GM12878 (cell line): ENCODE results near the gene CCDC159. TPM values are rescaled to one million over a fixed set of nuclear protein-coding genes. Genes with fewer than 3 reads are reported as not detected.

ENCODE experiments used
- BRCA1 ChIP-seq: IDR thresholded peaks from 2 replicates; pipeline ENCODE4 v1.6.1; 2011; ENCODE audit warnings: low read depth, low read length, improper control_type of control experiment
- CREM ChIP-seq: IDR thresholded peaks from 2 replicates; pipeline ENCODE4 v1.6.1; 2014; ENCODE audit warnings: antibody characterized with exemption, low read depth
- DPF2 ChIP-seq: fragments of 450-650 bp; IDR thresholded peaks from 2 replicates; pipeline ENCODE4 v1.6.1; 2017; ENCODE audit warnings: mild to moderate bottlenecking
- ETV6 ChIP-seq, 2 experiments: fragments of 450-650 bp in 1 of 2; IDR thresholded peaks in 1 of 2; conservative IDR thresholded peaks in 1 of 2; 2 replicates each; pipeline ENCODE4 v1.6.1; 2014; ENCODE audit warnings: antibody characterized with exemption in 1 of 2, borderline replicate concordance in 1 of 2, low read depth in 1 of 2, mild to moderate bottlenecking in 1 of 2, moderate library complexity in 1 of 2
- GABPA ChIP-seq: IDR thresholded peaks from 2 replicates; pipeline ENCODE4 v1.6.1; 2014; ENCODE audit warnings: antibody characterized with exemption, low read depth, mild to moderate bottlenecking, inconsistent platforms
- JUNB ChIP-seq: IDR thresholded peaks from 2 replicates; pipeline ENCODE4 v1.6.1; 2016; ENCODE audit warnings: antibody characterized with exemption, mild to moderate bottlenecking
- KLF5 ChIP-seq: fragments of 450-650 bp; IDR thresholded peaks from 2 replicates; pipeline ENCODE4 v1.6.1; 2014; ENCODE audit warnings: mild to moderate bottlenecking; ENCODE audit not compliant: partially characterized antibody
- NBN ChIP-seq: fragments of 450-650 bp; IDR thresholded peaks from 2 replicates; pipeline ENCODE4 v1.6.1; 2016
- NFYA ChIP-seq: IDR thresholded peaks from 2 replicates; pipeline ENCODE4 v1.6.1; 2011; ENCODE audit warnings: low read depth, mild to moderate bottlenecking, low read length, improper control_type of control experiment, borderline replicate concordance
- NR2C1 ChIP-seq: fragments of 450-650 bp; IDR thresholded peaks from 2 replicates; pipeline ENCODE4 v1.6.1; 2017; ENCODE audit warnings: antibody characterized with exemption, mild to moderate bottlenecking, moderate library complexity
- NR2C2 ChIP-seq: IDR thresholded peaks from 2 replicates; pipeline ENCODE4 v1.6.1; 2011; ENCODE audit warnings: borderline replicate concordance, low read depth; ENCODE audit not compliant: control insufficient read depth, insufficient read length
- NRF1 ChIP-seq: conservative IDR thresholded peaks from 2 replicates; pipeline ENCODE4 v1.6.1; 2011; ENCODE audit warnings: mild to moderate bottlenecking, low read depth, low read length, improper control_type of control experiment
- SMAD1 ChIP-seq: fragments of 450-650 bp; IDR thresholded peaks from 2 replicates; pipeline ENCODE4 v1.6.1; 2018; ENCODE audit warnings: mild to moderate bottlenecking, low read depth; ENCODE audit not compliant: partially characterized antibody
- STAT1 ChIP-seq: fragments of 450-650 bp; conservative IDR thresholded peaks from 2 replicates; pipeline ENCODE4 v1.6.1; 2014; ENCODE audit warnings: antibody characterized with exemption, mild to moderate bottlenecking
- SUPT20H ChIP-seq: IDR thresholded peaks from 2 replicates; pipeline ENCODE4 v1.6.1; 2011; ENCODE audit warnings: low read depth, mild to moderate bottlenecking, low read length, moderate library complexity, borderline replicate concordance; ENCODE audit not compliant: control insufficient read depth
- TCF3 ChIP-seq: IDR thresholded peaks from 2 replicates; pipeline ENCODE4 v1.6.1; 2012; ENCODE audit warnings: low read depth, mild to moderate bottlenecking, low read length, borderline replicate concordance; ENCODE audit not compliant: insufficient read depth
- polyA plus RNA-seq, 11 experiments: library from polyadenylated mRNA; depleted of rRNA in 4 of 11; unstranded in 6 of 11; stranded (reverse) in 5 of 11; fragments of >200 nt; fragmentation: Nextera tagmentation in 4 of 11; fragmentation: Illumina TruSeq in 1 of 11; extraction: Ambion mirVana in 4 of 11; extraction: Trizol in 1 of 11; gene quantifications; 1 replicate in 1 of 11; 2 replicates in 10 of 11; pipeline versions ENCODE4 v1.2.1 to v1.2.3, GENCODE V29; 2011 to 2016; ENCODE audit warnings: inconsistent platforms in 2 of 11, missing spikeins in 2 of 11, low read depth in 1 of 11
- total RNA-seq, 4 experiments: library from RNA; depleted of rRNA in 3 of 4; stranded (reverse); fragments of >200 nt in 3 of 4; fragmentation: Illumina TruSeq in 1 of 4; extraction: Trizol in 1 of 4; gene quantifications; 2 replicates each; pipeline versions ENCODE4 v1.2.1 to v1.2.3, GENCODE V29; 2013 to 2021
- TF ChIP-seq, protein P1 (sequence below): fragments of 450-650 bp; conservative IDR thresholded peaks from 2 replicates; pipeline ENCODE4 v1.6.1; 2017; ENCODE audit warnings: mild to moderate bottlenecking, moderate library complexity
- TF ChIP-seq, protein P2 (sequence below): fragments of 450-650 bp; IDR thresholded peaks from 2 replicates; pipeline ENCODE4 v1.6.1; 2017; ENCODE audit warnings: low read depth, mild to moderate bottlenecking, moderate library complexity
- TF ChIP-seq, protein P3 (sequence below): fragments of 150-350 bp; IDR thresholded peaks from 2 replicates; pipeline ENCODE4 v1.6.1; 2014; ENCODE audit warnings: mild to moderate bottlenecking, low read depth, low read length
- TF ChIP-seq, protein P4 (sequence below): IDR thresholded peaks from 2 replicates; pipeline ENCODE4 v1.6.1; 2012; ENCODE audit warnings: low read depth, low read length, improper control_type of control experiment
- TF ChIP-seq, protein P5 (sequence below): IDR thresholded peaks from 2 replicates; pipeline ENCODE4 v1.6.1; 2011; ENCODE audit warnings: borderline replicate concordance, low read depth, mild to moderate bottlenecking, moderate library complexity, mixed read lengths, low read length; ENCODE audit not compliant: insufficient read depth; ENCODE audit errors: extremely low read length

The CCDC159 gene
- total and polyA plus RNA-seq, 10 of the 15 experiments (the other 5 are each of a cell fraction or from before 2014, with no cell fraction given): 0.61 to 14.7 (median 10.1) TPM

DNA sequence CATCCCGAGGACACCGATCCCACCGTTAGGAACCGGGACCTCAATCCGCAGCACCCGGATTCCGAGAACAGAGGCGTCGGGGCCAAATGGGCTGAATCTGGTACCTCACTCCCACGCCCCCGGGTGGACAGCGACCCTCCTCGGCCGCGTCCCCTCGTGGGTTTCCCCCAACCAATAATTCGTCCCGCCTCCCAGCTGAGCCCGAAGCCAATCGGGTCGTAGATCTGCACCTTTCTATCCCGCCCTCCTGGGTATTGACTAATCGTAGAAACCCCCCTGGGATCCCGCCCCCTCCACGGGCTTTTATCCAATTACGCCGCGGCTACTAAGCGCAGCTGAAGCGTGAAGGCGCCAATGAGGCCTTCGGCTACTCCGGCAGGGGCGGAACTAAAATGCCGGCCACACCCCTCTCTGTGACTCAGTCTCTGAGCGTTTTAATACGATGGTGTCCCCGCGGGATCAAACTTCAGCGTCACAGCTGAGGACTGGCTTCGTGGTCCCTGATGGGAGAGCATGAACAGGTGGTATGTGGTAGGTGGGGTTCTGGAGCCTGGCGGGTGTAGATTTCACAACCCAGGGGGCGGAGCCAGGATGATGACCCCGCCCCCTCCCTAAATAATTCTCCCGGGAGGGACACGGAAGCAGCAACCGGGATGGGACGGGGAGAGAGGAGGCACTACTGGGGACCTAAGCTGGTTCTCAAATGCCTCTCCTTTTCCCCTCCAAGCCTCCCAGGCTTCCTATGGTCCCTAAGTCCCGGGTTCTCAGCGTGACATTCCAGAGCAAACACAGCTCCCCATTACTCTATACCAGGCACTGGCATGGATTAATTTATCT lies at the start of gene CCDC159, which contains the start of gene TMEM205 (continued):
- TF ChIP-seq, protein P1, sequence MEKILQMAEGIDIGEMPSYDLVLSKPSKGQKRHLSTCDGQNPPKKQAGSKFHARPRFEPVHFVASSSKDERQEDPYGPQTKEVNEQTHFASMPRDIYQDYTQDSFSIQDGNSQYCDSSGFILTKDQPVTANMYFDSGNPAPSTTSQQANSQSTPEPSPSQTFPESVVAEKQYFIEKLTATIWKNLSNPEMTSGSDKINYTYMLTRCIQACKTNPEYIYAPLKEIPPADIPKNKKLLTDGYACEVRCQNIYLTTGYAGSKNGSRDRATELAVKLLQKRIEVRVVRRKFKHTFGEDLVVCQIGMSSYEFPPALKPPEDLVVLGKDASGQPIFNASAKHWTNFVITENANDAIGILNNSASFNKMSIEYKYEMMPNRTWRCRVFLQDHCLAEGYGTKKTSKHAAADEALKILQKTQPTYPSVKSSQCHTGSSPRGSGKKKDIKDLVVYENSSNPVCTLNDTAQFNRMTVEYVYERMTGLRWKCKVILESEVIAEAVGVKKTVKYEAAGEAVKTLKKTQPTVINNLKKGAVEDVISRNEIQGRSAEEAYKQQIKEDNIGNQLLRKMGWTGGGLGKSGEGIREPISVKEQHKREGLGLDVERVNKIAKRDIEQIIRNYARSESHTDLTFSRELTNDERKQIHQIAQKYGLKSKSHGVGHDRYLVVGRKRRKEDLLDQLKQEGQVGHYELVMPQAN: no peak; the same call in 1 of the 2 replicates
- TF ChIP-seq TCF3 (0 out of 2 replicates have a peak, but pooled peaks have one; percentile 56), CREM (peak; percentile 92), SUPT20H (no peak), NR2C1 (no peak), BRCA1 (no peak), NR2C2 (no peak), SMAD1 (no peak), KLF5 (peak; percentile 50), STAT1 (no peak), ETV6 (conservative IDR thresholded peaks at IDR 0.05 in 1 of 2, IDR thresholded peaks at IDR 0.05 in 1 of 2; ENCODE audit: borderline replicate concordance in 1 of 2, low read depth in 1 of 2) (no peak), DPF2 (peak; percentile 13; the same call in 1 of the 2 replicates), NFYA (peak; percentile 12; the same call in 1 of the 2 replicates), GABPA (no peak), NRF1 (no peak), NBN (peak; percentile 29; the same call in 1 of the 2 replicates), JUNB (peak; percentile 28; the same call in 1 of the 2 replicates)
- TF ChIP-seq, protein P2, sequence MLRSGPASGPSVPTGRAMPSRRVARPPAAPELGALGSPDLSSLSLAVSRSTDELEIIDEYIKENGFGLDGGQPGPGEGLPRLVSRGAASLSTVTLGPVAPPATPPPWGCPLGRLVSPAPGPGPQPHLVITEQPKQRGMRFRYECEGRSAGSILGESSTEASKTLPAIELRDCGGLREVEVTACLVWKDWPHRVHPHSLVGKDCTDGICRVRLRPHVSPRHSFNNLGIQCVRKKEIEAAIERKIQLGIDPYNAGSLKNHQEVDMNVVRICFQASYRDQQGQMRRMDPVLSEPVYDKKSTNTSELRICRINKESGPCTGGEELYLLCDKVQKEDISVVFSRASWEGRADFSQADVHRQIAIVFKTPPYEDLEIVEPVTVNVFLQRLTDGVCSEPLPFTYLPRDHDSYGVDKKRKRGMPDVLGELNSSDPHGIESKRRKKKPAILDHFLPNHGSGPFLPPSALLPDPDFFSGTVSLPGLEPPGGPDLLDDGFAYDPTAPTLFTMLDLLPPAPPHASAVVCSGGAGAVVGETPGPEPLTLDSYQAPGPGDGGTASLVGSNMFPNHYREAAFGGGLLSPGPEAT: peak; percentile 44; the same call in 1 of the 2 replicates
- TF ChIP-seq, protein P3, sequence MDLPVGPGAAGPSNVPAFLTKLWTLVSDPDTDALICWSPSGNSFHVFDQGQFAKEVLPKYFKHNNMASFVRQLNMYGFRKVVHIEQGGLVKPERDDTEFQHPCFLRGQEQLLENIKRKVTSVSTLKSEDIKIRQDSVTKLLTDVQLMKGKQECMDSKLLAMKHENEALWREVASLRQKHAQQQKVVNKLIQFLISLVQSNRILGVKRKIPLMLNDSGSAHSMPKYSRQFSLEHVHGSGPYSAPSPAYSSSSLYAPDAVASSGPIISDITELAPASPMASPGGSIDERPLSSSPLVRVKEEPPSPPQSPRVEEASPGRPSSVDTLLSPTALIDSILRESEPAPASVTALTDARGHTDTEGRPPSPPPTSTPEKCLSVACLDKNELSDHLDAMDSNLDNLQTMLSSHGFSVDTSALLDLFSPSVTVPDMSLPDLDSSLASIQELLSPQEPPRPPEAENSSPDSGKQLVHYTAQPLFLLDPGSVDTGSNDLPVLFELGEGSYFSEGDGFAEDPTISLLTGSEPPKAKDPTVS: no peak
- TF ChIP-seq, protein P4, sequence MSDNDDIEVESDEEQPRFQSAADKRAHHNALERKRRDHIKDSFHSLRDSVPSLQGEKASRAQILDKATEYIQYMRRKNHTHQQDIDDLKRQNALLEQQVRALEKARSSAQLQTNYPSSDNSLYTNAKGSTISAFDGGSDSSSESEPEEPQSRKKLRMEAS: no peak
- TF ChIP-seq, protein P5, sequence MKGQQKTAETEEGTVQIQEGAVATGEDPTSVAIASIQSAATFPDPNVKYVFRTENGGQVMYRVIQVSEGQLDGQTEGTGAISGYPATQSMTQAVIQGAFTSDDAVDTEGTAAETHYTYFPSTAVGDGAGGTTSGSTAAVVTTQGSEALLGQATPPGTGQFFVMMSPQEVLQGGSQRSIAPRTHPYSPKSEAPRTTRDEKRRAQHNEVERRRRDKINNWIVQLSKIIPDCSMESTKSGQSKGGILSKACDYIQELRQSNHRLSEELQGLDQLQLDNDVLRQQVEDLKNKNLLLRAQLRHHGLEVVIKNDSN: no peak
